GM23248 (cell line): ENCODE results near the gene ABLIM1.

Experiments
- EZH2 ChIP-seq: fragments of 200-600 bp; sonication (generic); IDR thresholded peaks from 2 replicates; pipeline ENCODE4 v1.6.1; 2018; ENCODE audit warnings: antibody characterized with exemption, mild to moderate bottlenecking; ENCODE audit not compliant: insufficient read depth, poor library complexity, severe bottlenecking
- EZH2phosphoT487 ChIP-seq: fragments of 200-600 bp; sonication (generic); IDR thresholded peaks from 2 replicates; pipeline ENCODE4 v1.6.1; 2018; ENCODE audit warnings: antibody characterized with exemption, moderate library complexity, mild to moderate bottlenecking, low read depth; ENCODE audit not compliant: insufficient read depth

DNA sequence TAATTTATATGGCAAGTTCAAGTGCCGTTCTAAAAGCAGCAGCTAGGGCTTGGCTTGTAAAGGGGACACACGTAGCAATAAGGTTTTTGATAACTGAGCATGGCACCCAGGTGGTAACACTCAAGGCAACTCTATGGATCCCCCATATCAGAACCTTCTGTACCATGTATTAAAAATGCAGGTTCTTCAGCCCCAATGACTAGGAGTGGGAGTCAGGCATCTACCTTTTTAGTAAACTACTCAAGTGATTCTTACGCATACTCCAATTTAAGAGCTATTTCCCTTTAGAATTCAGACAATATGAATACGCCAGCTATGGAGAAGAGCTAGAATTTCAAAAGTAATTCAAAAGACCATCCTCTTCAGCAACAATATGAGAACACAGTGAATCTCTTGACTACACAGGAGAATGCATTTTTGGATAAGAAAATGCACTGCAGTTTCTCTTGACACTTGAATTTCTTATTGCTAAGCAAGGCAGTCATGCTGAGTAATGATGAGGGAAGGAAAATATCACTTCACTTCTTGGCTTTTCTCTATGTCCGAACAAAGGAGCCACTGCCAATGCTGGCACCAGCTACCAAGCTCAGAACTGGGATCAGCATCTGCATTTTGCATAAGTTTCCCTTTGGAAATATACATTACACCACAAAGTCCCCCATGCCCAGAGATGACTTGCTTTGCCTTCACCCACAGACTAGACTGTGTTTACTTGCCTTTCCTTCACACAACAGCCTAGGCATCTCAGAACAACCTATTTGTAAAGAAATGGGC lies 53.5 kb downstream of the ABLIM1 start:
- TF ChIP-seq EZH2 (no peak), EZH2phosphoT487 (no peak)
